Stimulated activated naive CD8-positive, alpha-beta T cell treated with anti-CD3 and anti-CD28 coated beads, Interleukin-15, Interleukin-2, amounts not matched to agents 100 U/mL and 50 U/mL, for 24 hours (primary cell): Measurements from ENCODE around the gene PKP4.
"Not testable (repeated sequence)": the region's sequence is repeated elsewhere in the genome, so short reads cannot be mapped to it uniquely, and the experiment has no call there.

Experiments
- ATAC-seq: fragments of 150-1000 bp; cut with Tn5 transposase; one replicate; pipeline ENCODE4 v1.10.0; 2021
- DNase-seq: peaks from one replicate; pipeline ENCODE4 v3.0.0; 2021

Gene PKP4

DNA sequence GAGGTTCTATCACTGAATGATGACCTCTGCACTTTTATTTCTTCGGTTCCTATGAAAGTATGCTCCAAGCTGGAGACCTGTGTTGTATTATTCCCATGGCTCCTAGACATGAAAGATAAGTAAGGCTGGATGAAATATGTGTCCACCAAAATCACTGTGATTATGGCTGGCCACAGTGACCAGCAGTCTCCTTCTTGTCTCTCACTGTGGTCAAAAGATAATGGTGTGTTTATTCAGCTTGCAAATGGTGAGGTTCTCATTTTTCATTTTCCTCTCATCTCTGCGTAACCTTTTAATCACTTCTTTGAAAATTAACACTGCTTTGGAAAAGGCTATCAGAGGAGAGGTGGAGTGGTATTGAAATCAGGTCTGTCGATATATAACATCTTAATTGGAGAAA, 230.6 kb downstream of the PKP4 start:
- no peak for ATAC-seq
- no peak for DNase-seq

DNA sequence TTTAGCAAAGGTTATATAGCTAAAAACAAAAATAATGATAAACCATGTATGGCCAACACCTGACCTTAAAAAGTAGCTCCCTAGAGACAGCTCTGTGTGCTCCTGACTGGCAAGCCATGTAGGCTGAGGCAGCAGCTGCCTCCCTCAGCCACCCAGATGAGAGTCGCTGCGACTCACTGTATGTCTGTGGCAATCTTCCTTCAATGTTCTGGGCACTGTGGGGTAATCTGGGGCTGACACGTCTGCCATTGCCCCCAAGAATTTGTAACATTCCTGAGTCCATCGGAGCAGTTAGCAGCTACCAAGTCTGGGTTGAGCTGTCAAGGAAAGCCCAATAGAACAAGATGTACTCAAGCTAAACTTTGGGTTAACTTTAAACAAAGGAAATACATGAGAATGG, 232.0 kb downstream of the PKP4 start:
- ATAC-seq (no peak), DNase-seq (no peak)

GRCh38 chr2:158689391-158689790, 232.6 kb downstream of the PKP4 start:
- ATAC-seq: no peak

DNA sequence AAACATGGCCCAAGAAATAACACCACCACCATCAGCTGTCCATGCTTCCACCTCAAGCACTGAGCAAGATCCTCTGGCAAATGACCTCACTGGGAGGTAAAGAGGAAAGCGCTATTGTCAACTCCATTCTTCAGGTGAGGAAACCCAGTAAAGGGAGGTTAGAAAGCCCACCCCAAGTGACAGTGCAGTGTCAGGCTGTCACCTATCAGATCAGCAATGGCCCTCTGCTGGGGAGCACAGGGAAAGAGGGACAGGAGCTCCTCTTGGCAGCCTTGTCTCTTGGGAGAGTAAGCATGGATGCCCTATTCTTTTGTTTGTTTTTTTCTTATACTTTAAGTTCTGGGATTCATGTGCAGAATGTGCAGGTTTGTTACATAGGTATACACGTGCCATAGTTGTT, 234.1 kb downstream of the PKP4 start:
- no peak for DNase-seq

More at GRCh38 chr2:158689391-158689790, 232.6 kb downstream of the PKP4 start:
- DNase-seq: no peak

DNA sequence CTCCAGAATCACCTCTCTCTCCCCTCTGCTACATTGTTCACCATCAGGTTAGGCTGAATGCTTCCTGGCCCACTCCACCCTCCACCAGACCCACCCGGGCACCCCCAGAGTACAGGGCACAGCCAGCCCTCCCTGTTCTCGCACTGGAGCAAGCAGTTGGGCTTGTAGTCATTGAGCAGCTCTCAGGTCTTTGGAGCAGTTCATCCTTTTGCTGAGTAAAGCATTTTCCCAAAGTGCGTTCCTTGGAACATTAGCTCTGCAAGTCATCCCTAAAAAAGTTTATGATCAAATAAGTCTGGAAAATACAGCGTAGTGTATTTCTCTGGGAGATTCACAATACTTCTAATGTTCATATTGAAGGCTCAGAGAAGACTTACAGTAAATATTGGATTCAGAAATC, 234.9 kb downstream of the PKP4 start:
- DNase-seq (no peak), ATAC-seq (no peak)

More for the DNA sequence above, 234.1 kb downstream of the PKP4 start:
- ATAC-seq: no peak

DNA sequence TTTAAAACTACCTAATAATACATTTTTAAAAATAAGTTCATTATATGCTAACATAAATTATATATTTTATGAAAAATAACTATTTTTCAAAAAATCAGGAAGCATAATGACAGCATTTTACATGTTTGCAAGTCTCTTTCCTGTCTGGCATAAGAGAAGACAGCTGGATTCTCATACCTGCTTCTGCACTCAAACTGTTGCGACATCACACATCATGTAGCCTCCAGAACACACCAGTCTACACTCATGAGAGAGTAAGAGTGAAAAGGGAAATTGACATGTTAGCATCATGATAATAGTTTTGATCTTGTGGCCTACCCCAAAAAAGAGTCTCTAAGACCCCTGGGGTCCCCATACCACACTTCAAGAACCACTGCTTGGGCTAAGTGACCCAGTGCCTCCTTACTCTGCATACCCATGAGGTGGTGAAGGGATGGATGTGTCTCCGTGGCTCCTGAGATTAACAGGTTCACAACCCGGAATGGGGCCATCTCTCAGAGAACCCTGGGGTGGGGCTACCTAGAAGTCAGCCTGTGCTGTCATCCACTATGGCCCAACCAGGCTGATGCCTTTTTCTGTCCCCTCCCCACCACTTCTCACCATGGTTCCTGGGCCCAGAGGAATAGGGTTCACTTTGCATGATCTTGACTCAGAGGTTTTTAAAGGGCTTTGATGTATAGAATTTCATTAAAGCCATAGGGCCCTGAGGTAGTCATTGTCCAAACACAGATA, 235.8 kb downstream of the PKP4 start:
- DNase-seq (no peak), ATAC-seq (no peak)

DNA sequence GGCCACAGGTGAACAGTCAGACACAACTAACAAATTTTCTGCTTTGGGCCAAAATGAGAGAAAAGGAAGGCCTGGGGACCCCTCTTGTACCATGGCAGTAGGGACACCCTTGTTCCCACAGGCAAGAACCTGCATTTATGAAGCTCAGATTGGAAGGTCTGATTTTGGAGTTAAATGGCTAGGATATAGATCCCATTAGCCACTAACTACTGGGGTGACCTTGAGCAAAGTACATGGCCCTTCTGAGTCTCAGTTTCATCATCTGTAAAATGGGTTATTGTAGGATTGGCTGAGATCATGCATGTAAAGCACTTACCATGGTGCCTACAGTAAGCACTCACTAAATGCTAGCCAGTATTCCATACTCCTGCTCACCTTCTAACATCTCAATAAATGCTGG, 236.7 kb downstream of the PKP4 start:
- ATAC-seq (no peak), DNase-seq (no peak)

GRCh38 chr2:158695305-158695704, 238.6 kb downstream of the PKP4 start:
- ATAC-seq (no peak), DNase-seq (no peak)

DNA sequence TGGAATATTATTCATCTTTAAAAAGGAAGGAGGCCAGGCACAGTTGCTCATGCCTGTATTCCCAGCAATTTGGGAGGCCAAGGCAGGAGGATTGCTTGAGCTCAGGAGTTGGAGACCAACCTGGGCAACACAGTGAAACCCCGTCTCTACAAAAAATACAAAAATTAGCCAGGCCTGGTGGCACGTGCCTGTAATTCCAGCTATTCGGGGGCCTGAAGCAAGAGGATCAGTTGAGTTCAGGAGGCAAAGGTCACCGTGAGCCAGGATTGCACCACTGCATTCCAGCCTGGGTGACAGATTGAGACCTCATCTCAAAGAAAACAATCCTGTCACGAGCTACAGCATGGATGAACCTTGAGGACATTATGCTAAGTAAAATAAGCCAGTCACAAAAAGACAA, 239.0 kb downstream of the PKP4 start:
- DNase-seq, ATAC-seq: not testable (repeated sequence)

- no peak for ATAC-seq
- no peak for DNase-seq
These were observed 242.6 kb downstream of the PKP4 start for GRCh38 chr2:158699323-158699722.

DNA sequence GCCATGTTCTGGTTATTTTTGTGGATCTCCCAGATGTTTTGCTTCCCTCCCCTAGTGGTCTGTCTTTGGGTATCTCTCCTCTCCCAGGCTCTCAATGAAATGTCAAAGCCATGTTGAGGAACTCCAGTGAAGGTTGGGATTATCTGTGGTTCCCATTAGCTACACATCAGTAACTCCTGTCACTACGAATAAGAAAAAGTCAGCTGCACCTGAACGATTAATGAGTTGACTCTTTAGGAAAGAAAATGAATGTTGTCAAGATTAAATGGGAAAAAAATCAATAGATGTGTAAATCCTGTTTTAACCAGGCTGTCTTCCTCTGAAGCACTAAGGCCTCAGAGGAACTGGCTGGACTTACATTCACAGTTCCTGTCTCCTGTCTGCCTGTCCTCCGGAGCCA, 244.3 kb downstream of the PKP4 start:
- ATAC-seq (no peak), DNase-seq (no peak)

- no peak for ATAC-seq
- DNase-seq: no peak
These were observed 246.0 kb downstream of the PKP4 start for GRCh38 chr2:158702740-158703139.

DNA sequence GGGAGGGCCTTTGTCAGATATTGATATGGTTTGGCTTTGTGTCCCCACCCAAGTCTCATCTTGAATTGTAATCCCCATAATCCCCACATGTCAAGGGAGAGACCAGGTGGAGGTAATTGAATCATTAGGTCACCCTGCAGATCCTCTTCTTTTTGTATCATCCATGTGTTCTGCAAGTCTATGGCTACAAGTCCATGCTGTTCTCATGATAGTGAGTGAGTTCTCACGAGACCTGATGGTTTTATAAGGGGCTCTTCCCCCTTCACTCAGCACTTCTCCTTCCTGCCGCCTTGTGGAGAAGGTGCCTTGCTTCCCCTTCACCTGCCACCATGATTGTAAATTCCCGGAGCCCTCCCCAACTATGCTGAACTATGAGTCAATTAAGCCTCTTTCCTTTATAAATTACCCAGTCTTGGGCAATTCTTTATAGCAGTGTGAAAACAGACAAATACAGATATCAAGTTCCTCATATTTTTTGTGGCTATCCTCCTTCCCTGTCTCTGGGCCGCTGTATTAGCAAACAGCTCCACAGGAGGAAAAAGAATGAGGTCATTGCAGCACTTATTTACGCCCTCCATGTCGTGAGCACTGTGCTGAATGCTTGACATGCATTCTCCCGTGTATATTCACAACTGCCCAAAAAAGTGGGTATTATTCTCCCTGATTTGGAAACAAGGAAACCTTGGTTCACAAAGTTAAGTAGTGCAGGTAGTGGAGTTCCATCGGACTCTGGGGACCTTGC, 248.1 kb downstream of the PKP4 start:
- not testable (repeated sequence) for ATAC-seq, DNase-seq

GRCh38 chr2:158712791-158713522, 256.2 kb downstream of the PKP4 start:
- no peak for ATAC-seq
- no peak for DNase-seq

- ATAC-seq: no peak
- no peak for DNase-seq
These were observed 256.9 kb downstream of the PKP4 start for GRCh38 chr2:158713523-158714138.

GRCh38 chr2:158714420-158714819, 257.7 kb downstream of the PKP4 start:
- ATAC-seq: no peak

DNA sequence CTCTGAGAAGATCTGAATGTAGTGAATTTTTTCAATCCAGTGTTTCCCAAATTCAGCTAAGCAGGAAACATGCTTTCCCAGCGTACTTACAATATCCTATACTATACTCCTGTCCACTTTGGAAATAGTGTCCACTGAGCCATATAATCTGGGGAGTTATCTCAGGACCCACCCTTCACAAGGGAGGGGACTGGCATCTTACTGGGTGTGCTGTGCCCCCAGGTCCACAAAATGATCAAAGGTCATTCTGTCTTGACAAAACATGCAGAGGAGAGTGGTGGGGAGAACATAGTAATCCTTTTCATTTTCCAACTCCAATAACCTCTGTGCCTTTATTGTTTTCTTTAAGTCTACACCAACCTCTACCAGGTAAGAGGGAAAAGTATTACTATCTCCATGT, 258.6 kb downstream of the PKP4 start:
- no peak for ATAC-seq

More at GRCh38 chr2:158714420-158714819, 257.7 kb downstream of the PKP4 start:
- DNase-seq: no peak

DNA sequence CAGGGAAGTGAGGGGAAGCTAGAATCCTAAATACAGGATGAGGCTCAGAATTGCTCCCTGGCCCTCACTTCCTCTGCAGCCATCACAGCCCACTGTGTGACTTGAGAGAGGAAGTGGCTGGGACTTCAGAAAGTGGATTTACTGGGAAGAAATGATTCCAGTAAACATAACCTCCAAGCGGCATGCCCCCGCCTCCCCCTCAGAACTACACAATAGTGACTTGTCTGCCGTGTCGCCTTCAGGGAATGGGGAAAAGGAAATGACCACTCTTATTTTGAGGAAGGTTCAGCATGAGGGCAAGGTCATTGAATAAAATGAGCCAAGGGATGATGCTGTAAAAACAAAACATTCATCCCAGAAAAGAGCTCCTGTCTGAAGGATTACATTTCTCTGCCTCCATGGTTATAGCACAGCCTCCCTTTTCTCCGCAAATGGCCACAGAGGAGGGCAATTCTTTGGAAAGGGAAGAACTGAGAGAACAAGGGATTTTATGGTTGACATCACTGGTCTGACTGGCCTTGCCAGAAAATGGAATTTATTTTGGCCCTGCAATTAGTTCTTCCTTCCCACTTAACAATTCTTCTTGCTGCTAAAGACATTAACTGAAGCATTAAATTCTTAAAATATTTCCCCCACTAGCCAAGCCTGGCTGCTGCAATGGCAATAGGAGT, 259.5 kb downstream of the PKP4 start:
- ATAC-seq: no peak
- DNase-seq: no peak

More for the DNA sequence above, 258.6 kb downstream of the PKP4 start:
- no peak for DNase-seq

GRCh38 chr2:158716921-158717320, 260.2 kb downstream of the PKP4 start:
- no peak for DNase-seq
- no peak for ATAC-seq

GRCh38 chr2:158717366-158718195, 260.8 kb downstream of the PKP4 start:
- no peak for DNase-seq
- no peak for ATAC-seq

DNA sequence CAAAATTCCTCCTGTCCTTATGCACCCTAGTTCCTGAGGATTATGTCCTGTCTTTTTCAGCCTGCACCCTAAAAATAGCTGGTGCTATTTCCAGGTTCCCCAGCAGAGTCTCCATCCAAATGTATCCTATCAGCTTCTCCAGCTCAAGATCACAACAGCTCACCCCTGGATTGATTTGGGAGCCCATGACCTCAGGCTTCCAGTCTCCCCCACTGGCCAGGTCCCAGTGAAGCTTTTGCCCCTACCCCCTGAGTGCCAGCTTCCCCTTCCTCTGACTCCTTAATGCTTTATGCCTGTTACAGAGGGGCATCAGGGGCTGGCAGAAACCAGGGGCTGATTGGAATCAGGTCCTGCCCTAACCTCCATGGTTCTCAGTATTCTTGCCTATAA, 261.4 kb downstream of the PKP4 start:
- DNase-seq (no peak), ATAC-seq (no peak)
